ENCODE results near the gene COL1A1. TPM values are rescaled to one million over a fixed set of nuclear protein-coding genes. Genes with fewer than 3 reads are reported as not detected.

Gene COL1A1
- total RNA-seq, 1 donor from 2014 or later: 0.47 TPM

DNA sequence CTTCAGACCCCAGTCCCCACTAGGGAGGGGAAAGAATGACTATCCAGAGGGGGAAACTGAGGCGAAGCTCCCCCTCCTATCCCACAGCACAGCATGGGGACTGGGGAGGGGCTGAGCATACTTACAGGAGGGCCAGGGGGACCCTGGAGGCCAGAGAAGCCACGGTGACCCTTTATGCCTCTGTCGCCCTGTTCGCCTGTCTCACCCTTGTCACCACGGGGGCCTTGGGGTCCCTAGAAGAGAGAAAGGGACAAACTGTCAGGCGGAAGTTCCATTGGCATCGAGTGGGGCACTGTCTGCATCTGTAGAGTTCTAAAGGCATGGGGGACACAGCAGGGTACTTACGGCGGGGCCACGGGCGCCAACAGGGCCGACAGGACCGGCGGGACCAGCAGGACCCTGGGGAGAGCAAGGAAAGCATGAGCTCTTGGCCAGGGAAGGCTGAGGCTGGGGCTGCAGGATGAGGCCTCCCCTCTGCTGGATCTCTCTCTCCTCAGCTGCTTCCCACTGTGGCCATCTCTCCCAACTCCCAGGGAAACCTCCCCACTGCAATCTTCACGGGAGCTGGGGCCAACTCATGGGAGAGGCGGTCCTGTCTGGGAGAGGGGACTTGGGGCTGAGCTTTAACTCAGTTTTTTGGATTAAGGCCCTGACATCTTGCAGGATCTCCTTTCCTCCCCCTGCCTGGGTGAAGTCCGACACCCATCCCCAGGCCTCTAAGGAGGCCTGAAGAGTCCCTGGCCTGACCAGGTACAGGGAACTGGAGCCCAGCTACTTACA, 13.5 kb downstream of the COL1A1 start:
- intact Hi-C loops (cut with micrococcal nuclease): no loop called here

- intact Hi-C loops (cut with micrococcal nuclease): no loop called here
These were observed 14.1 kb downstream of the COL1A1 start for GRCh38 chr17:50187394-50187725.

DNA sequence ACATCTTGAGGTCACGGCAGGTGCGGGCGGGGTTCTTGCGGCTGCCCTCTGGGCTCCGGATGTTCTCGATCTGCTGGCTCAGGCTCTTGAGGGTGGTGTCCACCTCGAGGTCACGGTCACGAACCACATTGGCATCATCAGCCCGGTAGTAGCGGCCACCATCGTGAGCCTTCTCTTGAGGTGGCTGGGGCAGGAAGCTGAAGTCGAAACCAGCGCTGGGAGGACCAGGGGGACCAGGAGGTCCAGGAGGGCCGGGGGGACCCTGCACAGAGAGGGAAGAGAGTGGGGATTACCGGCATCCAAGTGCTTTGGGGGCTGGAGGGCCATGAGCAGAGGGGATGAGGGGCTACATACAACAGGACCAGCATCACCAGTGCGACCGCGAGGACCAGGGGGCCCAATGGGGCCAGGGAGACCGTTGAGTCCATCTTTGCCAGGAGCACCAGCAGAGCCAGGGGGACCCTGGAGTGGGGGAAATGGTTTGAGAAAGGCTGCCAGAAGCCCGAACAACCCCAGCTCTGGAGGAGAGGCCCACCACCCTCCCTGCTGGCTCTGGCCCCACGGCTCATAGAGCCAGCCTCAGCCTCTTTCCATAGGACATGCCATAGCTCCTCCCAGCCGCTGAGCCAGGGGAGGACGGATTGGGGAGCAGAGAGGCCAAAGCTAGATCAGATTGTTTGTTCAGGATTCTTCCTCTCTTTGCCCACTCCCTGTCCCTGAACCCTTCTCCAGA, 14.6 kb downstream of the COL1A1 start:
- intact Hi-C loops (cut with micrococcal nuclease): no loop called here

GRCh38 chr17:50185631-50186471, 15.6 kb downstream of the COL1A1 start:
- intact Hi-C loops (cut with micrococcal nuclease): no loop called here

DNA sequence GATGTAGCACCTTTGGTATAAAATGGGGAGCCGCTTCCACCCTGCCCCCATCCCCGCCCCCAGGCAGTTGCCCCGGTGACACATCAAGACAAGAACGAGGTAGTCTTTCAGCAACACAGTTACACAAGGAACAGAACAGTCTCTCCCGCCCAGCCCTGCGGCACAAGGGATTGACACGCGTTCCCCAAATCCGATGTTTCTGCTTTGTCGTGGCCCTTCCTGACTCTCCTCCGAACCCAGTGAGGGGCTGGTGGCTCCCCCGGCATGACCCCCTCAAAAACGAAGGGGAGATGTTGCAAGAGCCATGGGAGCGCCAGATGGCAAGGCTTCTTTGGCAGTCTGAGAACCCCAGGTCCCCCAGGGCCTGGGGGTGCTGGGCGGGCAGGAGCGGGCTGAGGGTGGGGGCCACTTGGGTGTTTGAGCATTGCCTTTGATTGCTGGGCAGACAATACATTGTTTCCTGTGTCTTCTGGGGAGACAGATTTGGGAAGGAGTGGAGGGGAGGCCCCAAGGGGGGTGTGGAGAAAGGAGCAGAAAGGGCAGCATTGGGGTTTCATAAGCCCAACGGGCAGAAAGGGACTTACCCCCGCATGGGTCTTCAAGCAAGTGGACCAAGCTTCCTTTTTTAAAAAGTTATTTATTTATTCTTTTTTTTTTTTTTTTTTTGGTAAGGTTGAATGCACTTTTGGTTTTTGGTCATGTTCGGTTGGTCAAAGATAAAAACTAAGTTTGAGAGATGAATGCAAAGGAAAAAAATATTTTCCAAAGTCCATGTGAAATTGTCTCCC, 16.6 kb downstream of the COL1A1 start:
- intact Hi-C loops (cut with micrococcal nuclease): no loop called here

- intact Hi-C loops (cut with micrococcal nuclease): no loop called here
These were observed 17.4 kb downstream of the COL1A1 start for GRCh38 chr17:50184064-50184463.

- intact Hi-C loops (cut with micrococcal nuclease): no loop called here
These were observed 17.9 kb downstream of the COL1A1 start for GRCh38 chr17:50183421-50183994.

DNA sequence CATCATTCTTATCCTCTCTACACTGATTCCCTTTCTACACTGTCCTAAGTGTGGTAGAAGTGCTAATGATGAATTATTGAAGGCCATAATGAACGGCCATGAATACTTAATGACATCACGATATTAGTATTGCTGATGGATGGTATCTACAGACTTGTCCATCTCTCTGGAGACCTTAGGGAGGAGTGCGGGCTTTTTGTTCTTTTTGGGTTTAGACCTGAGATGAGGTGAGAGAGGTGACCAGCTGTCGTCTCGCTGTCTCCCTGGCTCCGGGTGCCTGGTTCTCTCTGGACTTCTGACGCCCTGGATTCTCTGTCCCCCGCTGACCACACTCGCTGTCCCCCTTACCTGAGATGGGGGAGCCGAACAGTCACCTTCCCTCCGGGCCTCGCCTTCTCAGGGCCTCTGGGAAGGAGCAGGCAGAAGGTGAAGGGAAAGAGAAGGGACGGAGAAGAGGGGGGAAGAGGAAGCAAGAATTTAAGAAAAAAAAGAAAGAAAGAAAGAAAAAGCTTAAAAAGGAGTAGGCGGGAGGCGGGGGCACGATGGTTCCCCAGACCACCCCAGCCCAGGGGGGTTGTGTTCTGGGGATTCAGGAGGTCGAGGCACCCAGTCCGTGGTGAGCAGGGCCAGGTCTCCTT, 18.5 kb downstream of the COL1A1 start:
- intact Hi-C loops (cut with micrococcal nuclease): no loop called here

- intact Hi-C loops (cut with micrococcal nuclease): no loop called here
These were observed 19.6 kb downstream of the COL1A1 start for GRCh38 chr17:50181591-50182560.

DNA sequence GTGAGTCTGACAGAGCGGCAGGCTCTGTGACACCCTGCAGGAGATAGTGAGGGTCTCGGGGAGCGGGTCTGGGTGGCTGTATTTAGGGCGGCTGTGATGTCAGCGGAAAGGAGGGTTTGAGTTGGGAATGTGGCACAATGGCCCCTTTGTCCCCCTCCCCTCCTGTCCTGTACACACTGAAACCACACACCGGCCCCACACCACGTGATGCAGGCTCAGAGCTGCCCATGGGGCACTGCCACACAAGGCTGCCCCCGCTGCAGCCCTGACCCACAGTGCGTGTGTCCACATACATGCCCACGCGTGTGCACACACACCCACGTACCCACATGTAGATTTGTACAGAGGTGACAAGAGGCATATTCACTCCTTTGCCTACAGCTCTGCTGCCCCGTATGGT, 20.3 kb downstream of the COL1A1 start:
- intact Hi-C loops (cut with micrococcal nuclease): no loop called here

DNA sequence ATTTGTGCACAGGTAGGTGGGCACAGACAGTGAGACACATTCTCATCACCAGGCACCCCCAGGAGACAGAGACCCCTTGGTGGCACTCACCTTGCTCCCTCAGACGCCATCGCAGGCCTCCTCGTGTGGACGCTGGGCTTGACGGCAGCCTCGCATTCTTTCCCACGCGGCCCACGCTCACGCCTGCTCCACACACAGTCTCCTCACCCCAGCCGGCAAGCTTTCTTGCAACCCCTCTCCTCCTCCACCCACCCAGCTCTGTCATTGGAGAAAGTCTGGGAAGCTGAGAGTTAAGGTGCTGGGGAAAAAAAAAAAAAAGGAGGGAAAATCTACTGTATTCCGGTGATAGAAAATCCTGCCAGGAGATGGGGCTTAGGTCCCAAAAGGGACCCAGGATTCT, 20.8 kb downstream of the COL1A1 start:
- intact Hi-C loops (cut with micrococcal nuclease): no loop called here

GRCh38 chr17:50180111-50180510, 21.3 kb downstream of the COL1A1 start:
- intact Hi-C loops (cut with micrococcal nuclease): no loop called here

DNA sequence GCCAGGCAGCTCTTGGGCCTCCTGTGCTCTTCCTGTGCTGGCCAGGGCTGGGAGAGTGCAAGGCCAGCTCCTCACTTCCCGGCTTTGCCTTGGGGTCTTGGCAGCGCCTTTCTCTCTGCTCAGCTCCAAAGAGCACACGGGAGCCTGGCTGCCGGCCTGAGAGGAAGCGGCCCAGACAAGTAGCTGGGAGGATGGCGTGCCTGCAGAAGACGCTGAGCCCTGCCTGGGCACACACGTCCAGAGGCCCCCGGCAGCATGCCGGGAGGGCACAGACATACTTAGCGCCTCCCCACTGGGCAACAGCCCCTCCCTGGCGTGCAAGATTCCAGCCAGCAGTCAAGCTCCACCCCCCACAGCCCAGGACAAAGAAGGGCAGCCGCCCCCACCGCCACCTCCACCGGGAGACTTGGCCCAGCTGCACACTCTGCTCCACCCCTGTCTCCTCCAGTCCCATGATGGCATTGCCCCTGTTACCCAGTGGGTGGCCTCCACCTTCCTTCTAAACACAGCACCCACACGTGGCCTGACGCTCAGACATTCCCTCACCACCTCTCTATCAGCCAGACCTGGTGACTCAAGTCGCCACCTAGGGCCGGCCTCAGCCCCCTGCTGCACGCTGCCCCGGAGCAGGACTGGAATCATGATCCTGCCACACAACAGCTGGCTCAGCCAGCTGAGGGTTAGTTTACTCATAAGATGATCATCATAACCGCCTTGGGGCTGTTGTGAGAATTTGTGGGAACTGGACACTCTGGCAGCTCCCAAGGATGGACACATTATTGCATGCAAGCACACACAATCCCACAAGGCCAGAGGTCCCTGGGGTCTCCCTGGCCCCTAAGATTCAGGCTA, 23.2 kb downstream of the COL1A1 start:
- intact Hi-C loops (cut with micrococcal nuclease): no loop called here

- intact Hi-C loops (cut with micrococcal nuclease): no loop called here
These were observed 24.0 kb downstream of the COL1A1 start for GRCh38 chr17:50177476-50177875.

GRCh38 chr17:50176559-50177357, 24.7 kb downstream of the COL1A1 start:
- intact Hi-C loops (cut with micrococcal nuclease): no loop called here

DNA sequence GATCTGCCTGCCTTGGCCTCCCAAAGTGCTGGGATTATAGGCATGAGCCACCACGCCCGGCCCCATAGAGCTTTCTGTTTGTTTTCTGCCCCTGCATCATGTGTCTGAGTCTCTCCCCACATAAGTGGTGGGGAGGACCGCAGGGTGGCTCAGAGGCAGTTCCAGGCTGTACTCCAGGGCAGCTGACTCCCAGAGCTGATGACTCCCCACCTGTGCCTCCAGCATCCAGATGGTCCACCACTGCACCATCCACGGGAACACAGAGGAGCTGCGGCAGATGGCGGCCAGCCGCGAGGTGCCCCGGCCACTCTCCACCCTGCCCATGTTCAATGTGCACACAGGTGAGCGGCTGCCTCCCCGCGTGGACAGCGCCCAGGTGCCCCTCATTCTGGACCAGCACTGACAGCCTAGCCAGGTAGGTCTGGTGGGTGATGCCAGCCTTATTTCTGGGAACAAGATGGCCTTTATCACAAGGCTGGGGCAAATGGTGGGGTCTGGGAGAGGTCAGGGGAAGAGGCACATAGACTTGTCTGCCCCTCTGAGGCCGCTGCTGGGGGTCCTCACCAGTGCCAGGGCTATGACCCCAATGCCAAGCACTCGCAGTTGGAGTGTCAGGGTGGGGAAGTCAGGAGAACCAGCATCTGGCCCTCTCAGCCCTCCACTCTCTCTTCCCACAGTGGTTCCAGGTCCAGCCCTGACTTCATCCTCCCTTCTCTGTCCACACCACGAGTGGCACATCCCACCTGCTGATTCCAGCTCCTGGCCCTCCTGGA, 26.2 kb downstream of the COL1A1 start:
- intact Hi-C loops (cut with micrococcal nuclease): no loop called here

DNA sequence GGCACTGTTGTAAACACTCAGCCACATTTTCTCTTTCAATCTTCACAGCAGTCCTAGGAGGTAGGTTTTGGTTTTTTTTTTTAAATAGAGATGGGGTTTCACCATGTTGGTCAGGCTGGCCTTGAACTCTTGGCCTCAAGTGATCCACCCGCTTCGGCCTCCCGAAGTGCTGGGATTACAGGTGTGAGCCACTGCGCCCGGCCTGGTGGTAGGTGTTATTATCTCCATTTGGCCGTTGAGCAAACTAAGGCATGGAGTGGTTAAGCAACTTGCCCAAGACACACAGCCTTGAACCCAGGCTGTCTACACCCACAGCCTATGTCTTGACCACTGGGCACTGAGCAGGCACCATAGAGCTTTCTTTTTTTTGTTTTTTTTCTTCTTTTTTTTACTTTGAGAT, 27.0 kb downstream of the COL1A1 start:
- intact Hi-C loops (cut with micrococcal nuclease): no loop called here
